IPS-20b (cell line): Measurements from ENCODE around the gene LGALS4.
"Not testable (repeated sequence)": the region's sequence is repeated elsewhere in the genome, so short reads cannot be mapped to it uniquely, and the experiment has no call there.

Experiments
- H3K27ac ChIP-seq: one replicate; pipeline ENCODE4 v1.5.1; 2013; ENCODE audit warnings: low read length
- H3K27me3 ChIP-seq: 2 replicates; pipeline ENCODE4 v1.6.1; 2013; ENCODE audit warnings: mild to moderate bottlenecking, low read length, inconsistent platforms; ENCODE audit not compliant: insufficient read depth
- H3K36me3 ChIP-seq: 2 replicates; pipeline ENCODE4 v1.6.1; 2013; ENCODE audit warnings: low read depth, mild to moderate bottlenecking, inconsistent platforms, low read length, moderate library complexity; ENCODE audit not compliant: insufficient read depth
- H3K4me1 ChIP-seq: 2 replicates; pipeline ENCODE4 v1.6.1; 2013; ENCODE audit warnings: mild to moderate bottlenecking, control low read depth, inconsistent platforms, low read length, moderate library complexity; ENCODE audit not compliant: insufficient read depth
- H3K4me3 ChIP-seq: 2 replicates; pipeline ENCODE4 v1.5.1; 2013; ENCODE audit warnings: mild to moderate bottlenecking, low read length, inconsistent platforms
- H3K9ac ChIP-seq: 2 replicates; pipeline ENCODE4 v1.6.1; 2013; ENCODE audit warnings: low read depth, mild to moderate bottlenecking, inconsistent platforms, low read length, moderate library complexity
- H3K9me3 ChIP-seq: 2 replicates; pipeline ENCODE4 v1.6.1; 2013; ENCODE audit warnings: mild to moderate bottlenecking, low read depth, low read length, inconsistent platforms; ENCODE audit not compliant: insufficient read depth

LGALS4 gene

GRCh38 chr19:38801359-38802095, 11.2 kb downstream of the LGALS4 start:
- Histone ChIP-seq H3K27ac (no peak overlapping the region), H3K4me3 (no peak overlapping the region), H3K27me3 (no peaks in the 10 kb centered on the region), H3K9me3 (no peaks in the 10 kb centered on the region), H3K4me1 (no peaks in the 10 kb centered on the region), H3K9ac (no peak overlapping the region), H3K36me3 (no peaks in the 10 kb centered on the region)

DNA sequence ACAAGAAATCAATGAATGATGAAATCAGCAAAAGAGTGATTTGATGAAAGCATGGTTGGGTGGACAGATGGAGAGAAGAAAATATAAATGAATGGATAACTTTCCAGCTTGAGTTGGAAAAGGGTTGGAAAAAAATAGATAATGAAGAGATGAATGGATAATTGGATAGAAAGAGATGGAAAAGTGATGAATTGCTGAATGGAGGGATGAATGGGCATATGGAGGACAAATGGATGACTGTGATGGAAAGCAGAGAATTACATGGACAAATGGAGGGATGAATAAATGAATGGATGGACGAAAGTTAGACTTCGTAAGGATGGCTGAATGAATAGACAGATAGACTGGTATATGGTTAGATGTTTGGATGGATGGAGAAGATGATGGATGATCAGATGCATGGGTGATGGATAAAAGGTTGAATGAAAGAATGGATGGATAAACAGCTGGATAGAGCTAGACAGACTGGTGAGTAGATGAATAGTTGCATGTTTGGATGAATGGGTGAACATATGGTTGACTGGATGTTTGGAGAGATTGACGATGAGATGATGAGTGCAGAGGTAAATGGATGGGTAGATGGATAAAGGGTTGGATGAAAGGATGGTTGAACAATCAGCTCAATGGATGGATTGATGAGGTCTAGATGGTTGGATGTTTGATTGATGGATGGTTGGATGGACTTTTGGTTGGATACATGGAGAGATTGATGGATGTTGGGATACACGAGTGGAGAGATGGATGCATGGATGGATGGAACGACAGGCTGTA, 12.0 kb downstream of the LGALS4 start:
- no peak overlapping the region for H3K27ac ChIP-seq
- no peaks in the 10 kb centered on the region for H3K4me1 ChIP-seq

DNA sequence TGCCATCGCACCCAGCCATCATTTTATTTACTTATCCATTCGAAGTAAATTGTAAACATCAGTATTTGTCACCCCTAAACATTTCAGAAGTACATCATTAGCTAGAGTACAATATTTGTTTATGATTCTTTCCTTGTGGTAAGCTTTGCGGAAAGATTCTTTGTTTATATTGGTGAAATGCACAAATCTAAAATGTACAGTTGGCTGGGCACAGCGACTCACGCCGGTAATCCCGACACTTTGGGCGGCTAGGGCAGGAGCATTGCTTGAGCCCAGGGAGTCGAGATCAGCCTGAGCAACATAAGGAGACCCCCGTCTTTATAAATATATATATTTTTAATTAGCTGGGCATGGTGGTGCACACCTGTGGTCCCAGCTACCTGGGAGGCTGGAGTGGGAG, 13.6 kb downstream of the LGALS4 start:
- Histone ChIP-seq H3K27ac (no peak overlapping the region), H3K27me3 (no peaks in the 10 kb centered on the region; the same call in 1 of the 2 replicates), H3K9ac (no peak overlapping the region), H3K4me3 (no peak overlapping the region), H3K36me3 (no peaks in the 10 kb centered on the region), H3K4me1 (no peaks in the 10 kb centered on the region), H3K9me3 (no peaks in the 10 kb centered on the region)

More for the DNA sequence above, 12.0 kb downstream of the LGALS4 start:
- Histone ChIP-seq H3K9me3 (no peaks in the 10 kb centered on the region), H3K36me3 (no peaks in the 10 kb centered on the region), H3K27me3 (no peaks in the 10 kb centered on the region), H3K4me3 (no peak overlapping the region), H3K9ac (no peak overlapping the region)

GRCh38 chr19:38797781-38798180, 15.0 kb downstream of the LGALS4 start:
- H3K27me3 ChIP-seq, H3K9me3 ChIP-seq, H3K4me1 ChIP-seq, H3K36me3 ChIP-seq, H3K4me3 ChIP-seq, H3K9ac ChIP-seq, H3K27ac ChIP-seq: not testable (repeated sequence)

DNA sequence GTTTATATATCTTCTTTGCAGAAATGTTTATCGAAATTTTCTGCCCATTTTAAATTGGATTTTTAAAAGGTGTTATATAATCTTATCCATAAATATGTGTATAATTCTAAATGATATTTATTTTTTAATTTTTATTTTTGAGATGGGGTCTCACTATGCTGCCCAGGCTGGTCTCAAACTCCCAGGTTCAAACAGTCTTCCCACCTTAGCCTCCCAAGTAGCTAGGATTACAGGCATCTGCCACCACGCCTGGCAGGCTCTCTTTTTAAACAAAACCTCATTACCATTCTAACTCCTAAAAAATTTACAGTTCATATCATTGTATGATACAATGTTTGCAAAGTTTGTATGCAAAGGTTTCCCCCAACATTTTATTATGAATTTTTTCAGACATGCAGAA, 16.6 kb downstream of the LGALS4 start:
- H3K4me3 ChIP-seq: no peak overlapping the region
- no peaks in the 10 kb centered on the region for H3K9me3 ChIP-seq
- H3K9ac ChIP-seq: no peak overlapping the region
- no peaks in the 10 kb centered on the region for H3K36me3 ChIP-seq
- H3K4me1 ChIP-seq: no peaks in the 10 kb centered on the region
- peaks cover 12% of the 10 kb centered on the region; the same call in 1 of the 2 replicates for H3K27me3 ChIP-seq
- no peak overlapping the region for H3K27ac ChIP-seq

GRCh38 chr19:38795549-38795948, 17.2 kb downstream of the LGALS4 start:
- Histone ChIP-seq H3K4me3 (no peak overlapping the region), H3K27me3 (peaks cover 12% of the 10 kb centered on the region; the same call in 1 of the 2 replicates), H3K4me1 (no peaks in the 10 kb centered on the region), H3K36me3 (no peaks in the 10 kb centered on the region), H3K9ac (no peak overlapping the region), H3K27ac (no peak overlapping the region), H3K9me3 (no peaks in the 10 kb centered on the region)

DNA sequence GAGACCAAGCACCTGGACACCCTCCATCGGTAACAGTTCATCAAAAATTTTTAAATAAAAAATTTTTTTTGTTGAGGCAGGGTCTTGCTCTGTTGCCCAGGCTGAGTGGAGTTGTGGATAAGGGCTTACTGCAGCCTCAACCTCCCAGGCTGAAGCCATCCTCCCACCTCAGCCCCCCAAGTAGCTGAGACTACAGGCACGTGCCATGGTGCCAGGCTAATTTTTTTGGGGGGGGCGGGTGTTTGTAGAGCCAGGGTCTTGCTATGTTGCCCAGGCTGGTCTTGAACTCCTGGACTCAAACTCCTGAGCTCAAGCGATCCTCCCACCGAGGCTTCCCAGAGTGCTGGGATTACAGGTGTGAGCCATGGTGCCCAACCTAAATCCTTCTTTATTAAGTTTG, 19.1 kb downstream of the LGALS4 start:
- no peak overlapping the region for H3K27ac ChIP-seq
- no peaks in the 10 kb centered on the region for H3K4me1 ChIP-seq
- no peaks in the 10 kb centered on the region for H3K36me3 ChIP-seq
- H3K27me3 ChIP-seq: peaks cover 12% of the 10 kb centered on the region; the same call in 1 of the 2 replicates
- no peak overlapping the region for H3K4me3 ChIP-seq
- no peaks in the 10 kb centered on the region for H3K9me3 ChIP-seq
- H3K9ac ChIP-seq: no peak overlapping the region

DNA sequence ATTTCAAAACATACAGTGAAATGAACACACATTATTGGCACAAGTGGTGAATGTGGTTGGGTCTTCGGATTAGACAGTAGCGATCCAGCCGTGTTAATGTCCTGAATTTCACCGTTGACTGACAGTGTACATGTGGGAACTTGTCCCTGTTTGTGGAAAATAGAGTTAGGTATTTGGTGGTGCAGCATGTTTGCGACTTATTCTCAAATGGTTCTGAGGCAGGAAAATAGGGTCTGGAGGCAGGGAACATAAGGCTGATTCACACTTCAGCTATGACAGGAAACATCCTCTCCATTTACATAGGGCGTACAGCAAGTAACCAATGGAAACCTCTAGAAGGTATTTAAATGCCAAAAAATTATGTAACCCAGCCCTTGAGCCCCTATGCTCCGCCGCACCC, 19.6 kb downstream of the LGALS4 start:
- H3K9ac ChIP-seq: no peak overlapping the region
- H3K27ac ChIP-seq: no peak overlapping the region
- no peaks in the 10 kb centered on the region for H3K36me3 ChIP-seq
- no peaks in the 10 kb centered on the region for H3K9me3 ChIP-seq
- no peaks in the 10 kb centered on the region for H3K4me1 ChIP-seq
- peaks cover 12% of the 10 kb centered on the region; the same call in 1 of the 2 replicates for H3K27me3 ChIP-seq
- H3K4me3 ChIP-seq: no peak overlapping the region; the same call in 1 of the 2 replicates

DNA sequence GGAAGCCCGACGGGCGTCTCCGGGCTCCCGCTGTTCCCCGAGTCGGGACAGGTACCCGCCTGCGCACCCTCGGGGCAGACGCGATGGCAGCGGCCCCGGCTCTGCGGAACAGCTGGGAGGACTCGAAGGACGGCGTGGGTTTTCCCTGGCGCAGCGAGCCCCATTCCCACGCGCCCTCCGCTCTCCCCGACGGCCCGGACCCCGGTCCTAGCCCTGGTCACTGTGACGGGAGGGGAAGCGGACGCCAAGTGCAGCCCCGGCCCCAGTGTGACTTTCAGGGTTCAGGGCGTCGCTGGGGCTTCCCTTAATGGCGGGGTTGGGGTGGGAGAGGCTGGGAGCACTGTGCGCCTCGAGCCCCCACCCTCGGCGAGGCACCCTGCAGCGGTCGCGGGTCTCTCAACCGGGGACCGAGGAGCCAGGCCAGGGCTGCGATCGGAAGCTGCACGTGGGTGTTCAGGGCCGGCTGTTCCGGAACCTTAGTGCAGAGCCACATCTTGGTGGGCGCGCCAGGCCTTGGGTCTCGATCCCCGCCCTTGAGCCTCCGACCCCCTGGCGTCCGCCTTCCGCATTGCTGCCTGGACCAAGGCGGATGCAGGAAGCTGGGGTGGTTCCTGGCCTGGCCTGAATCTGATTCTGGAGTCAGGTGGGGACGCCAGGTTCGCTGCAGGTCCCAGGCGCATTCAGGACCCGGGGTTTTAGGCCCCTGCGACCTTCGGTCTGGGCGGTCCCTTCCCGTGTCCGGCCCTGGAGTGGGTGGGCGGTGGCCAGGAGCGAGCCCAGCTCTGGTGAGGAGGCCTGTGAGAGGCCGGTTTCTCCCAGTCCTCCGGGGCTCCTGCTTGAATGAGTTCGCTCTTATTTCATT, 20.3 kb downstream of the LGALS4 start:
- no peaks in the 10 kb centered on the region for H3K36me3 ChIP-seq
- peaks cover 12% of the 10 kb centered on the region; the same call in 1 of the 2 replicates for H3K27me3 ChIP-seq
- no peaks in the 10 kb centered on the region for H3K9me3 ChIP-seq
- H3K4me1 ChIP-seq: no peaks in the 10 kb centered on the region
- no peak overlapping the region for H3K9ac ChIP-seq
- H3K4me3 ChIP-seq: no peak overlapping the region; the same call in 1 of the 2 replicates
- no peak overlapping the region for H3K27ac ChIP-seq

DNA sequence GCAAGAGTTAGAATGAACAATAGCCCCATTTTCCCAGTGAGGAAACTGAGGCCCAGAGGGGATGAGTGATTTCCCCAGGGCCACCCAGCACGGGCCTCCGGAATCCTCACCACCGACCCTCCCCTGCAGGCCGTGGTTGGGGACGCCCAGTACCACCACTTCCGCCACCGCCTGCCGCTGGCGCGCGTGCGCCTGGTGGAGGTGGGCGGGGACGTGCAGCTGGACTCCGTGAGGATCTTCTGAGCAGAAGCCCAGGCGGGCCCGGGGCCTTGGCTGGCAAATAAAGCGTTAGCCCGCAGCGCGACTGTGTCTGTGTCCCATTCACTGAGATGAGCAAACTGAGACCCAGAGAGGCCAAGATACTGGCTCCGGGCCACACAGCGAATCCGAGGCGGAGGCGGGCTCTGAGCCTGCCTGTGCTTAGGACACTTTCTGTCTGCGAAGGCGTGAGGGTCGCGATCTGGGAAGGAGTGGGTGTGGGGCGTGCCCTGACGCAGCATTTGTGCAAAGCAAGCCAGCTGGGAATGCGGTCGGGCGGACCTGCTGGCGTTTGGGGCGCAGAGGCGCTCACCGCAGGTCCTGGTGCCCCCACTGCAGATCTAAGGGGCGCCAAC, 21.2 kb downstream of the LGALS4 start:
- Histone ChIP-seq H3K27me3 (peaks cover 12% of the 10 kb centered on the region; the same call in 1 of the 2 replicates), H3K4me3 (peak overlapping the region; percentile 42; the same call in 1 of the 2 replicates)

More for the DNA sequence above, 21.2 kb downstream of the LGALS4 start:
- H3K27ac ChIP-seq, H3K9me3 ChIP-seq, H3K36me3 ChIP-seq, H3K4me1 ChIP-seq, H3K9ac ChIP-seq: not testable (repeated sequence)
